NCI-H82 treated with DMSO at 0.1 percent for 48 hours (cell line): ENCODE data around the gene TP53TG3D.
"Not testable (repeated sequence)": the region's sequence is repeated elsewhere in the genome, so short reads cannot be mapped to it uniquely, and the experiment has no call there.

Experiments used
- DNase-seq: peaks from one replicate; lab custom pipeline; 2025; ENCODE audit not compliant: unreplicated experiment; lab: John Stamatoyannopoulos, UW

Gene TP53TG3D, protein sequence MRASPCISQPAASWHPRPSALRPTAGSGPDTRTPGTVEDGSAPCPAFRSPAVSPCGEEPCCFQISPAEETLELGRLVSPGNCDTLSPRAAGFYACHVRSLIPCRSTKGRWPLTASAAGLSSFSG

DNA sequence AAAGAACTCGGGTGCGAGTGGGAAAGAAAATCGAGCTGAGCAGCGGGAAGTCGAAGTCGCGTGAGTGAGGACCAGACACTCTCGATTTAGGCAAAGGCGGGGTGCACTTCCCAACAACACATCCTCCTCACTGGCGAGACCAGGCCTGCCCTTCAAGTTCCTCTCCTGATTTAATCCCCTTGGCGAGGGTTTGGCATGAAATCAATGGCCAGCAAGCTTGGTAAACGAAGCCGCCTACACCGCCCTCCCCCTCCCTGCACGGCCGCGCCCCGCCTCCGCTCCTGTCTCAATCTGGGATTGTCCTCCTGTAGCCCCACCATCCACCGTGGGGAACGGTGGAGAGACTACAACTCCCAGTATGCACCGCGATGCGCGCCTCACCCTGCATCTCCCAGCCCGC is at the start of gene TP53TG3D:
TP53TG3D (plus strand) TSS at position 301 of the 400 bp plus-strand sequence; CDS start at position 369, 68 bp downstream.
- not testable (repeated sequence) for DNase-seq

DNA sequence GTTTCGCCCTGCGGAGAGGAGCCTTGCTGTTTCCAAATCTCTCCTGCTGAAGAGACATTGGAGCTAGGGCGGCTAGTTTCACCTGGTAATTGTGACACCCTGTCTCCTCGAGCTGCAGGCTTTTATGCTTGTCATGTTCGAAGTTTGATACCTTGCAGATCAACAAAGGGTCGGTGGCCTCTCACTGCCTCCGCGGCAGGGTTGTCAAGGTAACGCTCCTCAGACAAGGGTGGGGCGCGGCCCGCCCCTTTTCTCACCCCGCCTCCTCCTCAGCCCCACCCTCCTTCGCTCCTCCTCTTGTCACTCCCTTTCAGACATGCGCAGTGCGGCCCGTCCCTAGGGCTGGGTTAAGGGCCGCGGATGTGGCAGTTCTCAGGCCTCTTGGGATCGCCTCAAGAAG is 421 bp downstream of the TP53TG3D start:
- not testable (repeated sequence) for DNase-seq

DNA sequence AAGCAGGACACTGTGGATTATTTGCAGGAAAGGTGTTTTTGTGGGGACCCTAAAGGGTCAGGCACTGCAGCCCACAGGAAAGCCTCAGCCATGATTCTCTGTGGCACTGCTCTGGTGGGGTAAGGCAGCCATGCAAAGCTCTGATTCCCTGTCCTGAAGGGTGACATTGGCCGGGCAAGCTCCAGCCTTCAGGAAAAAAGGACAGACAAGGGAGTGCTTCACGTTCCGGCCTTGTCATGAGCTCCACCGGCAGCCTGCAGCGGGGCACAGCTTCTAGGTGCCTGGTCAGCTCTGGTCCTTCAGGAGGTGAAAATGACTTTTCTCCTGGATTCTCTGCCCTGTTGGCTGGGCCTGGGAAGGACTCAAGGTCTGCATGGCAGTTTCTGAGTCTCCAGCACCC is 8.4 kb downstream of the TP53TG3D start:
- not testable (repeated sequence) for DNase-seq

DNA sequence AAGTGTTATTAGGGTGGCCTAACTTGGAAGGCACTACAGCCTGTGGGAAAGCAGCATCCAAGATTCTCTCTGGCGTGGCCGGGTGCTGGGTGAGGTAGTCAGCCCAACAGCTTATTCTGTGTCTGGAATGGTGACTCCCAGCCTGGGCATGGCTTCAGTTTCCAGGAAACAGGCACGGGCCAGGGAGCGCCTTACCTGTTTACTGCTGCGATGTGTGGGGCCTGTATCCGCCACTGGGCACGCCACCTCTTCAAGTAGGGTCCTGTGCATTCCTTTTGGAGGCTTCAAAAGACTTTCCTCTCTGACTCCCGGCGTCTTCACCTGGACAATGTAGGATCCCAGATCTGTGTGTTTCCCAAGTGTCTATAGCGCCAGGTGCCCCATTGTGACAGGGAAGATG is 10.5 kb downstream of the TP53TG3D start:
- not testable (repeated sequence) for DNase-seq

DNA sequence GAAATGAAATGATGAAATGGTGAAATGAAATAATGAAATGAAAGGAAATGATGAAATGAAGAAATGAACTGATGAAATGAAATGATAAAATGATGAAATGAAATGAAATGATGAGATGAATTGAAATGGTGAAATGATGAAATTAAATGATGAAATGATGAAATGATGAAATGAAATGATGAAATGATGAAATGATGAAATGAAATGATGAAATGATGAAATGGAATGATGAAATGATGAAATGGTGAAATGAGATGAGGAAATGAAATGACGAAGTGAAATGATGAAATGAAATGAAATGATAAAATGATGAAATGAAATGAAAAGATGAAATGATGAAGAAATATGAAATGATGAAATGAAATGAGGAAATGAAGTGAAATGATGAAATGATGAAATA is 28.8 kb downstream of the TP53TG3D start:
- DNase-seq, result not testable (repeated sequence)

DNA sequence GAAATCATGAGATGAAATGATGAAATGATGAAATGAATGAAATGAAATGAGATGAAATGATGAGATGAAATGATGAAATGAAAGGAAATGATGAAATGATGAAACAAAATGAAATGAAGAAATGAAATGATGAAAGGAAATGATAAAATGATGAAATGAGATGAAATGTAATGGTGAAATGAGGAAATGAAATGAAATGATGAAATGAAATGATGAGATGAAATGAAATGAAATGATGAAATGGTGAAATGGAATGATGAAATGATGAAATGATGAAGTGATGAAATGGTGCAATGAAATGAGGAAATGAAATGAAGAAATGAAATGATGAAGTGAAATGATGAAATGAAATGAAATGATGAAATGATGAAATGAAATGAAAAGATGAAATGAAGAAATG is 29.9 kb downstream of the TP53TG3D start:
- DNase-seq, result not testable (repeated sequence)

DNA sequence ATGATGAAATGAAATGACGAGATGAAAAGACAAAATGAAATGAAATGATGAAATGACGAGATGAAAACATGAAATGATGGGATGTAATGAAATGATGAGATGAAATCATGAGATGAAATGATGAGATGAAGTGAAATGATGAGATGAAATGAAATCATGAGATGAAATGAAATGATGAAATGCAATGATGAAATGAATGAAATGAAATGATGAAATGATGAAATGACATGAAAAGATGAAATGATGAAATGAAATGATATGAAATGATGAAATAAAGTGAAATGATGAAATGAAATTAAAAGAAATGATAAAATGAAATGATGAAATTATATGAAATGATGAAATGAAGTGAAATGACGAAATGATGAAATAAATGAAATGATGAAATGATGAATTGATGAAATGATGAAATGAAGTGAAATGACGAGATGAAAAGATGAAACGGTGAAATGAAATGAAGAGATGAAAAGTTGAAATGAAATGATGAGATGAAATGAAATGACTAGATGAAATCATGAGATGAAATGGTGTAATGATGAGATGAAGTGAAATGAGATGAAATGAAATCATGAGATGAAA is 30.9 kb downstream of the TP53TG3D start:
- DNase-seq, result not testable (repeated sequence)

DNA sequence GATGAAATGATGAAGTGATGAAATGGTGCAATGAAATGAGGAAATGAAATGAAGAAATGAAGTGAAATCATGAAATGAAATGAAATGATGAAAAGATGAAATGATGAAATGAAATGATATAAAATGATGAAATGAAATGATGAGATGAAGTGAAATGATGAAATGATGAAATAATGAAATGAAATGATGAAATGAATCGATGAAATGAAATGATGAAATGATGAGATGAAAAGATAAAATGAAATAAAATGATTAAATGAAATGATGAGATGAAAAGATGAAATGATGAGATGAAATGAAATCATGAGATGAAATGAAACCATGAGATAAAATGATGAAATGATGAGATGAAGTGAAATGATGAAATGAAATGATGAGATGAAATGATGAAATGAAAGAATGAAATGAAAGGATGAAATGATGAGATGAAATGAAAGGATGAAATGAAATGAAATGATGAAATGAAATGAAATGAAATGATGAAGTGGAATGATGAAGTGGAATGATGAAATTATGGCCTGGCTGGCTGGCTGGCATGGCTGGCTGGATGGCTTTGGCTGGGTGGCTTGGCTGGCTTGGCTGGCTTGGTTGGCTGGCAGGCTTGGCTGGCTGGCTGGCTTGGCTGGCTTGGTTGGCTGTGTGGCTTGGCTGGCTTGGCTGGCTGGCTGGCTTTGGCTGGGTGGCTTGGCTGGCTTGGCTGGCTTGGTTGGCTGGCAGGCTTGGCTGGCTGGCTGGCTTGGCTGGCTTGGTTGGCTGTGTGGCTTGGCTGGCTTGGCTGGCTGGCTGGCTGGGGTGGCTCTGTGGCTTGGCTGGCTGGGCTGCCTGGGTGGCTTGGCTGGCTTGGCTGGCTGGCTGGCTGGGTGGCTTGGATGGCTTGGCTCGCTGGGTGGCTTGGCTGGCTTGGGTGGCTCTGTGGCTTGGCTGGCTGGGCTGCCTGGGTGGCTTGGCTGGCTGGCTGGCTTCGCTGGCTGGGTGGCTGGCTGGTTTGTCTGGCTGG is 32.0 kb downstream of the TP53TG3D start:
- DNase-seq, result not testable (repeated sequence)

DNA sequence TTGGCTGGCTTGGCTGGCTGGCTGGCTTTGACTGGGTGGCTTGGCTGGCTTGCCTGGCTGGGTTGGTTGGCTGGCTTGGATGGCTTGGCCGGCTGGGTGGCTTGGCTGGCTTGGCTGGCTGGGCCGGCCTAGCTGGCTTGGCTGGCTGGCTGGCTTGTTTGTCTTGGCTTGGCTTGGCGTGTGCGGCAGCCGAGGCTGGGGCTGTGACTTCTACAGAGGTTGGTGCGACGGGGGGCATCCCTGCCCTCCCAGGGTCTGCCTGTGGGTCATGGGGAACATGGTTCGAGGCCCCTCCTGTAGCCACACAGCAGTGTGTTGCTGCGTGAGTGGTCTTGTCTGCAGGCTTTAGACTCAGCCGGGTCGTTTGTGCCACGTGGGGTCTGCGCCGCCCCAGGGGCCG is 33.1 kb downstream of the TP53TG3D start:
- DNase-seq, result not testable (repeated sequence)

DNA sequence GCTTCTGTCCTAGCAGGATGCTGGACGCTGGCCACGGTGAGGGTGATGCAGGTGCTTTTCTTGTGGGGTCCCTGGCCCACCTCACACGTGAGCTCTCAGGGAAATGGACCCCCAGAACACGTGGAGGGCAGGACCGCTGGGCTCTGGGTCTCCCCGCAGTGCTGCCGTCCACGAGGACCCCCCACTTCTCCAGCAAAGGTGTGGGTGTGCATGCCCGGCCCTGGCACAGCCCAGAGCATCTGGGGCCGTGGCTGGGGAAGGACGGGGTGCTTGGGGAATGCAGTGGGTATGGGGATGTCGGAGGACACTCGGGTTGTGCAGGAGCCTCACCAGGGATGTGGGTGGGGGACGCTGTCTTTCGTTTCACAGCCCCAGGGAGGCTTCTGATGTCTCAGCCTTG is 34.7 kb downstream of the TP53TG3D start:
- not testable (repeated sequence) for DNase-seq

DNA sequence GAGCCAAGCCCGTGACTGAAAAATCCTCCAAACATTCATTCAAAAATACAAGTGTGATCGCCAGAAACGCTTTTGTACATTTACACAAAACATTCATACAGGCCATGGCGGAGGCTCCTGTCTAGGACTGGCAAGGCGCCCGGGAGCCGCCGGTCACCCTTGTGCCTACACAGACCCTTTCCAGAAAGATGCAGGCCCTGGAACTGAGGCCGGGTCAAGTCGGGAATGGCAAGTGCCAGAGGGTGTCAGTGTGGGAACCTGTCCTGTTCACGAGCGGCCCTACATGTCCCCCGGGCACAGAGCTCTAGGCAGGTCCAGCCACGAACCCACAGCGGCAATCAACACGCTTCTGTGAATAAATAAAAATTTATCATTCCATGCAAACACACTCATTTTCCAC is 36.1 kb downstream of the TP53TG3D start:
- not testable (repeated sequence) for DNase-seq

DNA sequence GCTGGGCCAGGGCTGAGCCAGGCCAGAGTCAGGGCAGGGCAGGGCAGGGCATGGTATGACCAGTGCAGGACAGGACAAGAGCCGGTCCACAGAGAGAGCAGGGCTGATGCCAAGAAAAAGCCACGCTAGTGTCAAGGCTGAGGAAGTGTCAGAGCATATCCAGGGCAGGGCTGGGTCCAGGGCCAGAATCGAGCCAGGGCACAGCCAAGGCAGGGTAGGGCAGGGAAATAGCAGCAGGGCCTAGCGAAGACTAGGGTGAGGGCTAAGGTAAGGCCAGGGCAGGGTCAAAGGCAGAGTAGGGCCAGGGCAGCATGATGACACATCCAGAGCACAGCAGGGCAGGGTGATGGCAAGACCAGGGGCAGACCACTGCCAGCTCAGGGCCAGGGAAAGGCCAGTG is 49.7 kb downstream of the TP53TG3D start:
- not testable (repeated sequence) for DNase-seq
